SHP77 (cell line): Measurements from ENCODE around the gene VSTM1.
"Not testable (repeated sequence)": the region's sequence is repeated elsewhere in the genome, so short reads cannot be mapped to it uniquely, and the experiment has no call there.

Source experiments
- DNase-seq, 2 experiments: peaks; one replicate each; lab custom pipeline; 2025; lab: John Stamatoyannopoulos, UW

VSTM1 gene, protein sequence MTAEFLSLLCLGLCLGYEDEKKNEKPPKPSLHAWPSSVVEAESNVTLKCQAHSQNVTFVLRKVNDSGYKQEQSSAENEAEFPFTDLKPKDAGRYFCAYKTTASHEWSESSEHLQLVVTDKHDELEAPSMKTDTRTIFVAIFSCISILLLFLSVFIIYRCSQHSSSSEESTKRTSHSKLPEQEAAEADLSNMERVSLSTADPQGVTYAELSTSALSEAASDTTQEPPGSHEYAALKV

DNA sequence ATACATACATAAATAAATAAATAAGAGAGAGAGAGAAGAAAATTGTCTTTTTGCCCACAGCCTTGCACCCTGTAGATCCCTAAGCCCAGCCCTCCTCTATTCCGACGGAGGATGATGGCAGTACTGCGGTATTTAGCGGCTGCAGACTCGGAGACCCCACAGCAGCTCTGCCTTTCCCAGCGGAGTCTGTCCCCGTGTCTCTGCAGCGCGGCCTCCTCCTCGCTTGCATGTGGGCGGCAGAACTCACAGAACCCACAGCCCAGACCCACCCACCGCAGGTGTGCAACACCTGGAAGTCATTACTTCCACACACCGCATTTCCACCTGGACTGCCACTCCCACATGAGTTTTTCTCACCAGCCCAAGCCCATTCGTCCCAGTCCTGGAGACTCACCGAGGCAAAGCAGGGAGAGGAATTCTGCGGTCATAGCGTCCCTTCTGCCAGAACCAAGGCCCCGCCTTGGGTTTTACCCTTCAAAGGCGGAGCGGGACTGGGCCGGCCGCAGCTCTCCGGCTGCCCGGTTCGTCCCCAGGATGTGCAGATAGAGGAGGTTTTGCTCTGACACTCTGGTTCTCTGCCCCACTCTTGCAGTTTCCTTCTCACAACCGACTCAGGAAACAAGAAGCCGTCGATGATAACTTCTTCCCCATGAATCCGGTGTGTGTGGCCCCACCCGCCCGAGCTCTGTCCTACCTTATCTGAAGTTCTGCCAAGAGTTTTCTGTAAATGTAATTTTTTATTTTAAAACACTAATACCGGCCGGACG, at the start of gene VSTM1:
VSTM1 (minus strand) TSS at position 548 of the 767 bp plus-strand sequence; CDS start at position 428, 120 bp downstream.
- DNase-seq = no peak

DNA sequence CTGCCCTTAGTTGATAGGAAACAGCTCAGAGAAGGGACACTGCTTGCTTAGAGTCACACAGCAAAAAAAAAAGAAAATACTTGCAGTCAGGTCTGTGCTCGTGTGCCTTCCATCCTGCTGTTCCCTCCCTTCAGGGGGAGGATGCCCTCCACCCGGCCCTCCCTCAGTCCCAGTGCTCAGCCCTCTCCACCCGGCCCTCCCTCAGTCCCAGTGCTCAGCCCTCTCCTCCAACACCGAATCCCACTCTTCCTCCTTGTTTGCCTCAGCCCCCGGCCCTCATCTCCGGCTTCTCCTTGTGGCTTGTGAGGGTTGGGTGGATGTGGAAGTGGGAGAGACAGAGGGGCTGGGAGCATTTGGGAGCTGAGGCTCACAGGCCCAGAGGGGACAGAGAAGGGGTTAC, 46.0 kb upstream of the VSTM1 start:
- DNase-seq = no peak

DNA sequence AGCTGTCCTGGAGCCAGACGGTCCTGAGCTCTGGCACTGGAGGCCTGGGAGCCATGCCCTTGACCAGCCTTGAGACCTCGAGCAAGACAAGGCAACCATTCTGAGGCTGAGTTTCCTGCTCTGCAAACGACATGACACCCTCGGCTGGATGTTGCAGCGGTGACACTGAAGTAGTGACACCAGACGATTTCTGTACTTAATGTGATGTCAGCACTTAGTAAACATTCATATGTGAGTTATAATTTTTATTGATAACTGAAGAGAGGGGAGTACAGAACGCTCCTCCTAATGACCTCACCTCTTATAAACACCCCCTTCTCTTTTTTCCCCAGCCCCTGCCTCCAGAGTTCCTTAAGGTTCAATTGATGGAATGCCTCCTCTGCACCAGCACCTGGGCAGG, 44.8 kb upstream of the VSTM1 start:
- no peak for DNase-seq

DNA sequence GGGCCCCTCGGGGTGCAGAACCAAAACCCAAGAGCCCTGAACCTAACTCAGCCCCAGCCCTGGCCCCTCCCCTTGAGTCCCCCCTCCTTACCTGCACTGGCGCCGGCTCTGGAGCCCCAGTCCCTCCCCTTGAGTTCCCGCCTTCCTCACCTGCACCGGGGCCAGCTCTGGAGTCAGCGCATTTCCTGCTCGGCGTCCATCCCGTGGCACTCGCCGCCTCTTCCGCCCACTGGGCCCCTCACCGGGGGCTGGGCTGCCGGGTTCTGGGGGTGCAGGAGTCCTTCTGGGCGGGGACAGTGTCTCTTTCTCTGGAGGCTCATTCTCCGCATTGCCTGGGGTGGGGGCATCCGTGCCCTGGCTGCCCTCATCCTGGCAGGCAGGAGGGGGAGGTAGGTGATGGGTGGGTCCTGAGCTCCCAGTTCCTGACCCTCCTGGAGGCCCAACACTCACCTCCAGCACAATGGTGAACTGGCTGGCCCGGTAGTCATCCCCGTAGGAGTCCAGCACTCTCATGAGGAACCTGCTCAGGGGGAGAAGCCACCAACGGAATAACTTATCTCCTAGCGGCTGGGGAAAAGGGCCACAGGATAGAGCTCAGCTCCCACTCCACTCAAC, 44.3 kb upstream of the VSTM1 start:
- no peak for DNase-seq

DNA sequence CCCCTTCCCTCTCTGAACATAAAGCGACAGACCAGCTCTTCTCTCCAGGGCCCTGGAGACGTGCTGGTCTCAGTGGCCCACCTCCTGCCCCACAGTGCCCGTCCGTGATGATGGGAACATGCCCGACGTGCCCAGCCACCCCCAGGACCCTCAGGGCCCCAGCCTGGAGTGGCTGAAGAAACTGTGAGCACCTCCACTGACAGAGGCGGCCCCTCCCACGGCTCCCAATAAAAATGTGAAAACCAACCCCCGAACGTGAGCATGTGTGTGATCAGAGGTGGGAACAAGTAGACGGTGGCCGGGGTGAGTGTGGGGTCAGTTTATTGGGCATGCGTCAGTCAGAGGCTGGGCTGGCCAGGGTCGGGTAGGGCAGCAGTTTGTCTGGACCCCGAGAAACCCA, 43.0 kb upstream of the VSTM1 start:
- DNase-seq = no peak

DNA sequence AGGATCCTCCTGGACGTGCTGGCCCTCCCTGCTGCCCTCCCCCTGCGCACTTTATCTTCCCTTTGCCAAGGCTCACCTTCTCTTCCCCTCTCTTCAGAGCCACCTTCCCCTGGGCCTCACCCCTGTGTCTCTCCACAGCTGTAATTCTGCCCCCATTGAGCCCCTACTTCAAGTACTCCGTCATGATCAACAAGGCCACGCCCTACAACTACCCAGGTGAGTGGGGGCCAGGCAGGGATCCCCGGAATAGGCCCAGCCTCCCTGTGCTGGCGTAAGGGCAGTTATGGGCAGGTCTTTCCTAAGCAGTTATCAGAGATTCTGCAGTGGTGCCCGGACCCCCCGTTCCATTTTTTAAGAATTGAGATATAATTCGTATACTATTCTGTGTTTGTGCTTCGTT, 42.1 kb upstream of the VSTM1 start:
- no peak for DNase-seq

DNA sequence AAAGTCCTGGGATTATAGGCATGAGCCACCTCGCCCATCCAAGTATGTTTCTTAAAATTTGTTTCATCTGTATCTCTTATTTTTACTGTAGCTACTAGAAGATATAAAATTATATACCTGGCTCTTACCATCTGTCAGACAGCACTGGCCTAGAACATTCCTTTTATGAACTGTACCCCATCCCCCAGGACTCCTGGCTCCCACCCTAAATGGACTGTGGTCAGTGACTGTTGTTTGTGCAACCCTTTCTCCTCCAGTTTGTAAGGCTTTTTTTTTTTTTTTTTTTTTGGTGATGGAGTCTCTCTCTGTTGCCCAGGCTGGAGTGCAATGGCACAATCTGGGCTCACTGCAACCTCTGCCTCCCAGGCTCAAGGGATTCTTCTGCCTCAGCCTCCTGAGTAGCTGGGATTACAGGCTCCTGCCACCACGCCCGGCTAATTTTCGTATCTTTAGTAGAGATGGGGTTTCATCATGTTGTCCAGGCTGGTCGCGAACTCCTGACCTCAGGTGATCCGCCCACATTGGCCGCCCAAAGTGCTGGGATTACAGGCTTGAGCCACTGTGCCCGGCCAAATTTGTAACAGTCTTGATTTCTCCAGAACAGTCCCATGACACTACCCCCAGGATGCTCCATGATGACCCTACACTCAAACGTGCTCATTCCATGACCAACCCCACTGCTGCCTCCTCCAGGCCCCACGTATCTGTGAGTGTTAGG, 41.5 kb upstream of the VSTM1 start:
- DNase-seq = no peak

DNA sequence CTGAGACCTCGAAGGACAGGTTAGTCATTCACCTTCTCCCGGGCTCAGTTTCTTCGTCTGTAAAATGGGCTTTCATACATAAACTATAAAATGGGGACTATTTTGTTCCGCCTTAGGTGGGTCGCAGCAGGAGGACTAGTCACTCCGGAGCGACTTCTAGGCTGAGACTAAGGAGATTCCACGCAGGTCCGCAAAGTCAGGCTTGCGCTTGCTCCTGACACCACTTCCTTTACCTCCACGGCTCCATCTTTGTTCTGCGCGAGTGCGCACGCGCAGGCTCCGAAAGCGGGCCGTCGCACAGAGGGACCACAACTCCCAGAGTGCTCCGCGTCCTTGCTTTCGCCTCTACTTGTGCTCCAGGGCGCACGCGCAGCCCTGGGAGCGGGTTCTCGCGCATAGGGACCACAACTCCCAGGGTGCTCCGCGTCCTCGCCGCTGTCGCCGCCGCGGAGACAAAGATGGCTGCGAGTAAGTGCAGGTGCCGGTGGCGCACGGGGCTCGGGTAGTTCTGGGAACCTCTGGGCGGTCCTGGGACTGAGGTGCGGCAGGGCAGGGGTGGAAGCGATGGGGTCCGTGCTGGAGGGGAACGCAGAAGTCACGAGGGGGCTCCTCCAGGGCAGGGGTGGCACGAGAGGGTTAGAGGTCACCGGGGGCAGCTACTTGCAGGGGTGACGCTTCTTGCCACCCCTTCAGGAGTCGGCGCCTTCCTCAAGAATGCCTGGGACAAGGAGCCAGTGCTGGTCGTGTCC, 38.9 kb upstream of the VSTM1 start, which contains the start of gene NDUFA3:
NDUFA3 (plus strand) TSS at position 435 of the 749 bp plus-strand sequence; CDS start at position 459, 24 bp downstream.
- DNase-seq = peak; percentile 97 to 98

DNA sequence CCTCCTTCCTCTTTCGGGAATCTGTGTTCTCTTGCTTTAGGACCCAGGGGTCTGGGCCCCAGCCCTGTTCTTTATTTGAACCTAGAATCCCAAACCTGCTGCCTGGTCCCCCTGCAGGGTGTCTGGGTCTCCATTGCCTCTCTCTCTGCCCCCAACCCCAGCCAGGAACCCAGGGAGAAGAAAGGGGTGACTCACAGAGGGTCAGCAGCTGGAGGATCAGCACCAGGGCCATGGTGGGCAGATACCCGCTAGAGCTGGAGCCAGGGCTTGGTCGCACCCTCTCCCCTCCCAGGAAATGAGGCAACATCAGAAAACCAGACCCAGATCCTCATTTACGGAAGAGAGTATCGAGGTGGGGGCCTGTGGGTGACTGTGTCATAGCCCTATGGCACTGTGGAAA, 36.9 kb upstream of the VSTM1 start, which contains the start of gene OSCAR:
OSCAR (minus strand) TSS at position 243 of the 400 bp plus-strand sequence; CDS start at position 232, 11 bp downstream.
- no peak for DNase-seq

DNA sequence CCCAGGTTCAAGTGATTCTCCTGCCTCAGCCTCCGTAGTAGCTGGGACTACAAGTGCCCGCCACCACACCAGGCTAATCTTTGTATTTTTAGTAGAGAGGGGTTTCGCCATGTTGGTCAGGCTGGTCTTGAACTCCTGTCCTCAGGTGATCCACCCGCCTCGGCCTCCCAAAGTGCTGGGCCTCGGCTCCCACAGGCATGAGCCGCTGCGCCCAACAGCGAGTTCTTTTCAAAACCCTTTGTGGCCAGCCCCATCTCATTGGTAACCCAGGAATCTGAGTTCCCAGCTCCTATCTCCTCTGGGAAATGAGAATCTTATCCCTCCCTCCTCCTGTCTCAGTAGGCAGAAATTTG, 36.2 kb upstream of the VSTM1 start:
- DNase-seq = not testable (repeated sequence)

DNA sequence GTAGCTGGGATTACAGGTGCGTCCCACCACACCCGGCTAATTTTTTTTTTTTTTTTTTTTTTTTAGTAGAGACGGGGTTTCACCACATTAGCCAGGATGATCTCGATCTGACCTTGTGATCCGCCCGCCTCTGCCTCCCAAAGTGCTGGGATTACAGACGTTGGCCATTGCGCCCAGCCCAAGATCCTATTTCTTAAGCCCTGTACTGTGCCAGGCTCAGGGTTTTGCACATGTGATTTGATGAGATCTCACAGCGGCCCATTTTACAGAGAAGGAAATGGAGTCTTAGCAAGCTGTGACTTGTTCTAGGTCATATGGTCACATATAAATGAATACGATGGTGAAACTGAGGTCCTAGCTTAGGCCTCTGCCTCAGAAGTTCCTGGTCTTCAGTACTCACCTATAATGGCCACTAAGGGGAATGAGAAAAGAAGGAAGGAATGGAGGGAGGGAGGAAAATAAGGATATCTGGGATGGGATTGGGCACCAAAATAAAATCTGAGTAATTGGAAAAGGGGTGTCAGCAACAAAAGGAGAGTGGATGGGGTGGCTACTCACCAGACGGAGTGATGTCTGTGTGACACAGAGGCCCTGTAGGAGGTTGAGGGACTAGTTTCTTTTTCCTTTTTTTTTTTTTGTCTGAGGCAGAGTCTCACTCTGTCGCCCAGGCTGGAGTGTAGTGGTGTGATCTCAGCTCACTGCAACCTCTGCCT, 35.6 kb upstream of the VSTM1 start:
- DNase-seq = no peak

DNA sequence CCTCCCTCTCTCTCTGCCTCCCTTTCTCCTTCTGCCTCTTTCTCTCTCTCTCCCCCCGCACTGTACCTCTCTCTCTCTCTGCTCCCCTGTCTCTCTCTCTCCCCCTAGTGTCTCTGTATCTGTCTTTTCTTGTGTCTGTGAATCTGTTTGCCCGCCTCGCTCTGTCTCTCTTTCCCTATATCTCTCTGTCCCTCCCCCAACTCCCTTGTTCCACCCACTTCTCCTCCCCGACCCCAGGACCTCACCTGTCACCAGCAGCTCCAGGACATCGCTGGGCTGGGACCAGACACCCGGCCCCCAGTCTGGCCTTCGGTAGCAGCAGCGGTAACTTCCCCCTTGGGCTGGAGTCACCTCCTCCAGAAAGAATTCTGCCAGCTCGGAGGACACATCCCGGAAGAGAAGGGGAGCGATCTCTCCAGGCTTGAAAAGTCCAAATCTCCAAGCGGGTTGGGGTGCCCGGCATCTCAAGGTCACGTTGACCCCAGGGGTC, 33.0 kb upstream of the VSTM1 start:
- DNase-seq = no peak

DNA sequence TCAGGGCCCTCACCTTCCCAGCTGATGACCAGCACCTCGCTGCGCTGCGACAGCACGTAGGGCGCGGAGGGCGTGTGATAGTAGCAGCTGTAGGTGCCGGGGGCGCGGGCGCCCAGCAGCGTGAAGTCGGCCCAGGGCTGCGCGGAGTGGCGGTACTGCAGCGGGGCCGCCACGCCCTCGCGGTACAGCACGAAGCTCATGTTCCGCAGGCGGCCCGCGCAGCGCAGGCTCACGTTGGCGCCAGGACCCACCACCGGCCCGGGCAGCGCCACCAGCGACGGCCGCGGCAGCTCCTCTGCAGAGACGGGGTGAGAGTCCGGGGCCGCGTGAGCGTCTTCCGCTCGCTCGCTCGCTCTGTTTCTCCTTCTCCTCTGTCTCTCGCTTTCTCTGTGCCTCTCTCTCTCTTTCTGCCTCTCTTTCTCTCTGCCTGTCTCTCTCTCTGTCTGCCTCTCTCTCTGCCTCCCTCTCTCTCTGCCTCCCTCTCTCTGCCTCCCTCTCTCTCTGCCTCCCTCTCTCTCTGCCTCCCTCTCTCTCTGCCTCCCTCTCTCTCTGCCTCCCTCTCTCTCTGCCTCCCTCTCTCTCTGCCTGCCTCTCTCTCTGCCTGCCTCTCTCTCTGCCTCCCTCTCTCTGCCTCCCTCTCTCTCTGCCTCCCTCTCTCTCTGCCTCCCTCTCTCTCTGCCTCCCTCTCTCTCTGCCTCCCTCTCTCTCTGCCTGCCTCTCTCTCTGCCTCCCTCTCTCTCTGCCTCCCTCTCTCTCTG, 32.3 kb upstream of the VSTM1 start:
- DNase-seq = peak in 1 of 2 experiments; percentile 36

DNA sequence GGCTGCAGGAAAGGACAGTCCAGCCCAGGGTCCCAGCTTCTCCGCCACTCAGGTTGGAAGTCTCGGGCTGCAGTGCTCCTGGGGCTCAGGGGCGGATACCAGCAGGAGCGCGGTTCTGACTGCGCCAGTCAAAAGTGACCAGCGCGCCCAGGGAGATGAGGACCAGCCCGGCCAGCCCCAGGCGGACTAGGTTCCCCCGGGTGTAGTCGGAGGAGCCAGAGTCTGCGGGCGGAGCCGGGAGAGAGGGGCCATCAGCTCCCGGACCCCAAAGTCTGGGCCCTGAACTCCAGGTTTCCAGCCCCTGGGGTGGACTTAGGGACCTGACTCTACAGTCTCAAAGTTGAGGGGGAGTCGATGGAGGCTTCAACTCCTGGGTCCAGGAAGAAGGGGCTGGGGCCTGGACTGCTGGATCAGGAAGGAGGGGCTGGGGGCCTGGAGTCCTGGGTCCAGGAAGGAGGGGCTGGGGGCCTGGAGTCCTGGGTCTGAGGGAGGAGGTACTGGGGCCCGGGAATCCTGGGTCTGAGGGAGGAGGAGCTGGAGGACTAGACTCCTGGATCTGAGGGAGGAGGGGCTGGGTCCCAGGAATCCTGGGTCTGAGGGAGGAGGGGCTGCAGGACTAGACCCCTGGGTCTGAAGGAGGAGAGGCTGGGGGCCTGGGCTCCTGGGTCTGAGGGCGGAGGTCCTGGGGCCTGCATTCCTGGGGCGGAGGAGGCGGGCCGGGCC, 31.6 kb upstream of the VSTM1 start:
- DNase-seq = no peak

DNA sequence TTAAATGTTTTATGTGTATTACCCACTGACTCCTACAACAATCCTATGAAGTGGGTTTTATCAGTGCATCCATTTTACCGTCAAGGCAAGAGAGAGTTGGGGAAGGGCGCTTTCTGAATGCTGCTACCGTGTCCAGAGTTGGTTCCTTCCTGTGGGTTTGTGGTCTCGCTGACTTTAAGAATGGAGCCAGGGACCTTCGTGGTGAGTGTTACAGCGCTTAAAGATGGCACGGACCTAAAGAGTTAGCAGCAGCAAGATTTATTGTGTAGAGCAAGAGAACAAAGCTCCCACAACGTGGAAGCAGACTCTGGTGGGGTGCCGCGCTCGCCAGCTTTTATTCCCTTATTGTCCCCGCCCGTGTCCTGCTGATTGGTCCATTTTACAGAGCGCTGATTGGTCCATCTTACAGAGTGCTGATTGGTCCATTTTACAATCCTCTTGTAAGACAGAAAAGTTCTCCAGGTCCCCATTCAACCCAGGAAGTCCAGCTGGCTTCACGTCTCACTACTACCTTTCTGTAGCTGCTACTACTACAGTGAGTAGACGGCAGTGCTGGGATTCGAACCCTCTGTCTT, 30.8 kb upstream of the VSTM1 start:
- DNase-seq = no peak

DNA sequence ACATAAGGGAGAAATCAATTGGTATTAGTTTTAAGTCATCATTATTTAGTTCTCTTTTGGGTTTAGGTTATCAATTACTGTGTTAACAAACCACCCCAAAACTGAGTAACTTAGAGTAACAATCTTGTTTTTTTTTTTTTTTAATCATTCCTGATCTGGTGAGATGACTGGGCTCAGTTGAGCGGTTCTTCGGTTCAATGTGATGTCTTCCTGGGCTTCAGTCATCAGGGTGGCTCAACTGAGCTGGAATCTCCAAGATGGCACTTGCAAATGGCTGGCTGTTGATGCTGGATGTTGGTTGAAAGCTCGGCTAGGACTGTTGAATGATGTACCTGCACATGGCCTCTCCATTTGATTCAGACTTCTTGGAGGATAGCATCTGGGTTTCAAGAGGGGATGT, 20.7 kb upstream of the VSTM1 start:
- DNase-seq = no peak

DNA sequence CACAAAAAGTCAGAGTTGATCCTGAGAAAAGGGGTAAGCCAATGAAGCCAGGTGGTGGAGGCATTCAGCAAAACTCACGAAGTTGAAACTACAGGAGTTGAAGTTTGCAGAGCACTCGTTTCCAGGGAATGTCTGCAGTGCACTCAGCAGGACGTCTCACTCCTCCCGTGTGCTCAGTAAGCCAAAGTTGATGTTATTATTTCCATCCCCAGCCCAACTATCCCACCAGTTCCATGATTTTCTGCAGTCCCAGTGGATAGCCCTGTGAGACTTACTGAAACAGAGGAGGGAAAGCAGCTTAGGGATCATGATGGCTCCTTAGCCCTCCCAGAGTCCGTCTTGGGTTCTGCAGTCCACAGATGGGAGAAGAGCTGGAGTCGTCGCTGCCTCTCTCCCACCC, 17.3 kb upstream of the VSTM1 start, which contains the start of gene TARM1:
TARM1 (minus strand) TSS at position 334 of the 400 bp plus-strand sequence; CDS start at position 309, 25 bp downstream.
- DNase-seq = no peak

DNA sequence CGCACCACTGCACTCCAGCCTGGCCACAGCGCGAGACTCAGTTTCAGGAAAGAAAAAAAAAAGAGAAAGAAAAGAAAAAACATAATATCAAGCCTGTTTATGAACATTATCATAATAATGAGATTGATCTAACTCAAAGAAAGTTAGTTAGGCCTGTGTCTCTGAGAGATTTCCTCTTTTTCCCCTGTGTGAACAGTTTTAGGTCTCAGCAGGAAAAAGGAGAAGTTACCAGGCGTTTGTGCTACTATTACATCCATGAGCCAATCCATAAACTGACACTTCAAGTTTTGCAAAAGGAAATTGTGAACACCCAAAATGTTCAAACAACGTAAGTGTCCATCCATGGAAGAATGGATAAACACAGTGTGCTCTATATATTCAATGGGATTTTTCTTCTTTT, 13.6 kb upstream of the VSTM1 start:
- DNase-seq = no peak

DNA sequence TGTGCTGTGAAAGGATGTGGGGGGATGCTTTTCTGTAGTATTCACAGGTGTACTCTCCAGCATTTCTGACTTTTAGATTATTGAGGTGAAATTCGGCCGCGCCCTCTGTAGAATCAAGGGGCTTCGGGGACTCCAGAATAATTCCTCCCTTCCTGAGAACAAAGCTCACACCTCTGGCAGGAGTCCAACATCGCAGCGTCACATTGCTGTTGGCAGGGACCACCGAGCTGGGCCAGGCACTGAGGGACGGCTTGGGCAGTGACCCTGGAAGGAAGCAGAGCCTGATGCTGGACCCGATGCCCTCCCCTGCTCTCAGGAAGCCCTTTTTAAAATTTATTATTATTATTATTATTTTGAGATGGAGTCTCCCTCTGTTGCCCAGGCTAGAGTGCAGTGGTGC, 11.2 kb upstream of the VSTM1 start:
- DNase-seq = no peak
